Hepatocyte (in vitro differentiated cells): ENCODE measurements around the gene ATP9A.

Source experiments
- EZH2phosphoT487 ChIP-seq: fragments of 200-600 bp; sonication (generic); IDR thresholded peaks from one replicate; pipeline ENCODE4 v1.6.1; 2018; ENCODE audit warnings: antibody characterized with exemption, mild to moderate bottlenecking, low read depth, moderate library complexity; ENCODE audit not compliant: unreplicated experiment, severe bottlenecking
- TF ChIP-seq, protein P1 (sequence below): fragments of 200-600 bp; sonication (generic); IDR thresholded peaks from 2 replicates; pipeline ENCODE4 v1.5.1; 2016; ENCODE audit warnings: antibody characterized with exemption, mild to moderate bottlenecking; ENCODE audit not compliant: poor library complexity

GRCh38 chr20:51563174-51563485 is 205.1 kb downstream of the ATP9A start:
- TF ChIP-seq, protein P1, sequence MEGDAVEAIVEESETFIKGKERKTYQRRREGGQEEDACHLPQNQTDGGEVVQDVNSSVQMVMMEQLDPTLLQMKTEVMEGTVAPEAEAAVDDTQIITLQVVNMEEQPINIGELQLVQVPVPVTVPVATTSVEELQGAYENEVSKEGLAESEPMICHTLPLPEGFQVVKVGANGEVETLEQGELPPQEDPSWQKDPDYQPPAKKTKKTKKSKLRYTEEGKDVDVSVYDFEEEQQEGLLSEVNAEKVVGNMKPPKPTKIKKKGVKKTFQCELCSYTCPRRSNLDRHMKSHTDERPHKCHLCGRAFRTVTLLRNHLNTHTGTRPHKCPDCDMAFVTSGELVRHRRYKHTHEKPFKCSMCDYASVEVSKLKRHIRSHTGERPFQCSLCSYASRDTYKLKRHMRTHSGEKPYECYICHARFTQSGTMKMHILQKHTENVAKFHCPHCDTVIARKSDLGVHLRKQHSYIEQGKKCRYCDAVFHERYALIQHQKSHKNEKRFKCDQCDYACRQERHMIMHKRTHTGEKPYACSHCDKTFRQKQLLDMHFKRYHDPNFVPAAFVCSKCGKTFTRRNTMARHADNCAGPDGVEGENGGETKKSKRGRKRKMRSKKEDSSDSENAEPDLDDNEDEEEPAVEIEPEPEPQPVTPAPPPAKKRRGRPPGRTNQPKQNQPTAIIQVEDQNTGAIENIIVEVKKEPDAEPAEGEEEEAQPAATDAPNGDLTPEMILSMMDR, result no peak
- TF ChIP-seq EZH2phosphoT487, result no peak
